Breast epithelium (tissue), 3 donors: ENCODE results near the gene NDUFS7.

Experiments
- CTCF ChIP-seq, 3 donors: fragments of 450-650 bp; IDR thresholded peaks; one replicate each; pipeline ENCODE4 v1.5.1; 2016 to 2017; ENCODE audit warnings: antibody characterized with exemption in 3 of 3, mild to moderate bottlenecking in 3 of 3, moderate library complexity in 3 of 3
- POLR2A ChIP-seq: fragments of 450-650 bp; IDR thresholded peaks from one replicate; pipeline ENCODE4 v1.6.1; 2016; ENCODE audit warnings: antibody characterized with exemption, mild to moderate bottlenecking, moderate library complexity
- POLR2AphosphoS5 ChIP-seq, 3 donors: sonication (generic); formaldehyde crosslinking; IDR thresholded peaks; one replicate each; pipeline ENCODE4 v1.6.1; 2017; ENCODE audit warnings: antibody characterized with exemption in 3 of 3

- TF ChIP-seq CTCF (IDR thresholded peaks at IDR 0.05) (no peak), POLR2AphosphoS5 (IDR thresholded peaks at IDR 0.05) (no peak), POLR2A (no peak)
These were observed 26.6 kb downstream of the NDUFS7 start for GRCh38 chr19:1410136-1410786.
